ENCODE data around the gene USP54. TPM values are rescaled to one million over a fixed set of nuclear protein-coding genes. Genes with fewer than 3 reads are reported as not detected.

The USP54 gene
- total RNA-seq, 1 donor from 2014 or later = 10.8 TPM

GRCh38 chr10:73465978-73466726 is 125.0 kb downstream of the USP54 start:
- CTCF ChIA-PET = no interaction called here
- peaks cover 68% of the 10 kb centered on the region for H3K36me3 Mint-ChIP-seq (ENCODE audit: low read depth)

GRCh38 chr10:73460897-73461296 is 130.2 kb downstream of the USP54 start:
- H3K27me3 Mint-ChIP-seq = no peaks in the 10 kb centered on the region
- DNase-seq (no peak), ATAC-seq (ENCODE audit: low read depth) (no peak)
- H3K36me3 Mint-ChIP-seq (ENCODE audit: low read depth) = peaks cover 38% of the 10 kb centered on the region
- no peak overlapping the region for H3K27ac Mint-ChIP-seq
- ChIA-PET CTCF (no interaction called here), POLR2A (no interaction called here)
- intact Hi-C loops (cut with micrococcal nuclease) = no loop called here
- no peaks in the 10 kb centered on the region for H3K4me1 Mint-ChIP-seq
- TF ChIP-seq CTCF (IDR thresholded peaks at IDR 0.05) = no peak
- H3K4me3 Mint-ChIP-seq = no peak overlapping the region
- no peaks in the 10 kb centered on the region for H3K9me3 Mint-ChIP-seq

More at GRCh38 chr10:73465978-73466726, 125.0 kb downstream of the USP54 start:
- no peak for TF ChIP-seq CTCF (IDR thresholded peaks at IDR 0.05)
- Mint-ChIP-seq H3K27ac (no peak overlapping the region), H3K27me3 (no peaks in the 10 kb centered on the region), H3K4me1 (peaks cover 13% of the 10 kb centered on the region), H3K9me3 (no peaks in the 10 kb centered on the region), H3K4me3 (no peak overlapping the region)
- DNase-seq = no peak
- POLR2A ChIA-PET = no interaction called here
- no peak for ATAC-seq (ENCODE audit: low read depth)
- intact Hi-C loops (cut with micrococcal nuclease) = no loop called here

GRCh38 chr10:73459683-73460314 is 131.3 kb downstream of the USP54 start:
- H3K27me3 Mint-ChIP-seq = no peaks in the 10 kb centered on the region
- peaks cover 32% of the 10 kb centered on the region for H3K36me3 Mint-ChIP-seq (ENCODE audit: low read depth)
- TF ChIP-seq CTCF (IDR thresholded peaks at IDR 0.05) = no peak
- H3K4me3 Mint-ChIP-seq = no peak overlapping the region
- ChIA-PET POLR2A (interaction anchor here (0.6 to 0.7 kb wide), 2 partner anchors 11 to 348 kb away, joined by 4 to 10 read pairs; no protein-coding TSS in a partner anchor), CTCF (no interaction called here)
- intact Hi-C loops (cut with micrococcal nuclease) = no loop called here
- H3K27ac Mint-ChIP-seq = no peak overlapping the region
- DNase-seq = no peak
- no peaks in the 10 kb centered on the region for H3K9me3 Mint-ChIP-seq
- no peak for ATAC-seq (ENCODE audit: low read depth)
- no peaks in the 10 kb centered on the region for H3K4me1 Mint-ChIP-seq

- no peaks in the 10 kb centered on the region for H3K27me3 Mint-ChIP-seq
- peaks cover 33% of the 10 kb centered on the region for H3K36me3 Mint-ChIP-seq (ENCODE audit: low read depth)
- H3K4me3 Mint-ChIP-seq = no peak overlapping the region
- CTCF ChIA-PET = no interaction called here
- ATAC-seq (ENCODE audit: low read depth) (no peak), DNase-seq (no peak)
- intact Hi-C loops (cut with micrococcal nuclease) = no loop called here
- POLR2A ChIA-PET = no interaction called here
- H3K9me3 Mint-ChIP-seq = no peaks in the 10 kb centered on the region
- TF ChIP-seq CTCF (IDR thresholded peaks at IDR 0.05) = no peak
- H3K27ac Mint-ChIP-seq = no peak overlapping the region
- H3K4me1 Mint-ChIP-seq = no peaks in the 10 kb centered on the region
Observed at GRCh38 chr10:73456187-73456890, 134.8 kb downstream of the USP54 start.

- Mint-ChIP-seq H3K27me3 (no peaks in the 10 kb centered on the region), H3K9me3 (no peaks in the 10 kb centered on the region), H3K36me3 (ENCODE audit: low read depth) (peaks cover 52% of the 10 kb centered on the region), H3K27ac (no peak overlapping the region), H3K4me3 (no peak overlapping the region), H3K4me1 (no peaks in the 10 kb centered on the region)
- ChIA-PET POLR2A (no interaction called here), CTCF (no interaction called here)
- DNase-seq = no peak
- ATAC-seq (ENCODE audit: low read depth) = no peak
- no peak for TF ChIP-seq CTCF (IDR thresholded peaks at IDR 0.05)
- intact Hi-C loops (cut with micrococcal nuclease) = no loop called here
Observed at GRCh38 chr10:73449113-73449512, 142.0 kb downstream of the USP54 start.

Data from activated B cell treated with CpG ODN at 0.5 μM for 24 hours (primary cell).